Choroid plexus epithelial cell (primary cell): ENCODE data around the gene ARHGAP45.

Experiments
- DNase-seq: peaks from one replicate; pipeline ENCODE4 v3.0.0-alpha.2; 2010; ENCODE audit warnings: low read depth
- H3K4me3 ChIP-seq: 2 replicates; pipeline ENCODE4 v1.5.1; 2011; ENCODE audit warnings: low read depth, mild to moderate bottlenecking, control low read depth, low read length, moderate library complexity
- CTCF ChIP-seq: conservative IDR thresholded peaks from 2 replicates; pipeline ENCODE4 v1.5.1; 2011; ENCODE audit warnings: low read depth, mild to moderate bottlenecking, control low read depth, inconsistent platforms, low read length, moderate library complexity

Gene ARHGAP45

GRCh38 chr19:1132552-1133383 is 65.8 kb downstream of the ARHGAP45 start:
- DNase-seq, result no peak
- H3K4me3 ChIP-seq, result peak overlapping the region; percentile 80
- no peak for TF ChIP-seq CTCF

- no peak for DNase-seq
- TF ChIP-seq CTCF, result no peak
- H3K4me3 ChIP-seq, result no peak overlapping the region
These were observed 66.5 kb downstream of the ARHGAP45 start for GRCh38 chr19:1133471-1133929.

- H3K4me3 ChIP-seq, result no peak overlapping the region
- TF ChIP-seq CTCF, result no peak
- DNase-seq, result peak; percentile 42
These were observed 67.5 kb downstream of the ARHGAP45 start for GRCh38 chr19:1134431-1134830.

GRCh38 chr19:1135454-1135853 is 68.5 kb downstream of the ARHGAP45 start:
- no peak for TF ChIP-seq CTCF
- H3K4me3 ChIP-seq, result no peak overlapping the region
- no peak for DNase-seq

- H3K4me3 ChIP-seq, result no peak overlapping the region
- no peak for TF ChIP-seq CTCF
- no peak for DNase-seq
These were observed 69.2 kb downstream of the ARHGAP45 start for GRCh38 chr19:1136201-1136600.
